GM19324 (cell line): ENCODE data around the gene COBLL1.

Experiments
- ATAC-seq: cut with Tn5 transposase; IDR thresholded peaks from one replicate; pipeline ENCODE4 v1.9.1; 2021; ENCODE audit warnings: mild to moderate bottlenecking, moderate library complexity; ENCODE audit not compliant: unreplicated experiment, low FRiP score

COBLL1 gene

DNA sequence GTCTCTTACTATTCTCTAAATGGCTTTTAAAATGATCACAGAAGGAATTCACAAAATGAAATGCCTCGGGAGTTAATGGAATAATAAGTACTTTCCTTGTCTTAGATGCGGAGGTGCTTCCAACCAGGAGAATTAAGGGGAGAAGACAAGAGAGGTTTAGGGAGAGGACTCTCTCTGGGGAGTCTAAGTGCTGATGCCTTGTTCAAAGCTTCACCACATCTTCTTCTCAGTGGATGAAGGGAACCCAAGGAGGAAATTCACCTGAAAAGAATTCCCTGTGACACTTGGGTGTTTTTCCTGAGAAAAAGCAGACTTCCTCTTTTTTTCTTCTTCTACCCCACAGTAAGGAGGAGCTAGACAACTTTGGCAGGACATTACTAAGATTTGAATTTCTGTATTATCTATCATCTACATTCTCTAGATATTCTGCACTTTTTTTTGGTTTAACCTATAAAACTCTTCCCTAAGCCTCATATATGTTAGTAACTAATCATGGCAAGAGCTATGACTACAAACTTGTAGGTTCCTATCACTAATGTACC is 150.2 kb downstream of the COBLL1 start:
- ATAC-seq = no peak

GRCh38 chr2:164690361-164690760 is 151.3 kb downstream of the COBLL1 start:
- no peak for ATAC-seq

GRCh38 chr2:164688896-164689419 is 152.7 kb downstream of the COBLL1 start:
- ATAC-seq = no peak

GRCh38 chr2:164681009-164681408 is 160.6 kb downstream of the COBLL1 start:
- no peak for ATAC-seq

GRCh38 chr2:164678631-164679149 is 162.9 kb downstream of the COBLL1 start:
- no peak for ATAC-seq

GRCh38 chr2:164677733-164678132 is 163.9 kb downstream of the COBLL1 start:
- ATAC-seq = no peak

DNA sequence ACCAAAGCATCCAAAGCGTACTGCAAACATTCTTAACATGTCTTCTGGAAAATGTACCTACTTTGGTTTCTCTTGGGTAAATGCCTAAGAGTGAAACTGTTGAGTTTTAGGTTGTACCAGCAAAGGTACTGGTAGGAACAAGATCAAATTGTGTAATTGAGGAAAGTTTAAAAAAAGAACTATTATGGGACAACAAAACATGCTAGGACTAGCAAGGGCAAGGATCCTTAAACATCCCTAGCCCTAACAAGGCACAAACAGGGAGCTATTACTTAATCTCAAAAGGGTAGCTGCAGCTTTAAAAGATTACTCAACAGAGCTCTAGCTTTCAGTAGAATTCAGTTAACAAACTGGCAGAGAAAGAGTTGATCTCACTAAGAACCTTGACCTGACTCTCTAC is 164.4 kb downstream of the COBLL1 start:
- ATAC-seq = no peak

- no peak for ATAC-seq
Observed at GRCh38 chr2:164675687-164676086, 165.9 kb downstream of the COBLL1 start.

DNA sequence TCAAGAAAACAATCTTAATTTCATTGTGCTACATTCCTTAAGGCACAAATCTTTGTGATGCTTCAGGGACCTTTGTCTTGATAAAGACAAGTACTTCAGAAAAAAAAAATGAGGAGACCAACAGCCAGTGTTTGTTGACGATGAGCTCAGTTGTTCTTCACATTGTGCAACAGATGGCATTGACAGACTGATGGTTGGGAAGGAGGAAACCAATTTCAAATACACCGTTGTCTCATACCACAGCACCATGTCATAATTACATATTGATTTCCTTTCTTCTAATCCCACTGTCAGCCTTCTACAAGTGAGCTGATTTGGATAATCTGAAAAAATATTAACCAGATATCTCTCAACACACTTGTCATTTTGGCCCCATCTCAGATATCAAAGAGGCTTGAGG is 166.6 kb downstream of the COBLL1 start:
- no peak for ATAC-seq

- no peak for ATAC-seq
Observed at GRCh38 chr2:164671664-164672396, 169.8 kb downstream of the COBLL1 start.

DNA sequence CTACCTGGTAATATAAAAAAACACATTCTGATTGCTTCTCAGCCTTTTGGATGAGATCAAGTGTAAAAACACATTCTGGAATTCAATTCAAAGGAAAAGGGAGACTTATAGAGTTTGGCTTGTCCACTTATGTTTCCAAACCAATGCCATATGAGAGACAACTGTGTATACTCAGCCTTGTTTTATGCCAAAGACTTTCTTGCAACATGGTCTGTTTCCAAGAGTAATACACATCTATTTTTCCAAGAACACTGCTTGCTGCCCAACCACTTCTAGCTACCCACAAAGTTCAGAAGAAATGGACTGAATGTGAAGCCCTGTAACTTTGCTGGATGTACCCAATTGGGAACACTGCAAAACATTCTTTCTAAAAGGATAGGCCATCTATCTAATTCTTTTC is 172.3 kb downstream of the COBLL1 start:
- ATAC-seq = no peak

DNA sequence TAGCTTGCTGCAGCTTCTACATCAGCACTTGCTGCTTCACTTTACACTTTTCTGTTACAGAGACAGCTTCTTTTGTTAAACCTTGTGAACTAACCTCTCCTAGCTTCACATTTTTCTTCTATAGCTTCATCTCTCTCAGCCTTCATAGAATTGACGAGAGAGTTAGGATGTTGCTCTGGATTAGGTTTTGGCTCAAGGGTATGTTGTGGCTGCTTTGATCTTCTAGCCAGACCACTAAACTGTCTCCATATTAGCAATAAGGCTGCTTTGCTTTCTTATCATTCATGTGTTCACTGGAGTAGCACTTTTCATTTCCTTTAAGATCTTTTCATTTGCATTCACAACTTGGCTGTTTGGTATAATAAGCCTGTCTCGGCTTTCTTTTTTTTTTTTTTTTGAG is 174.1 kb downstream of the COBLL1 start:
- no peak for ATAC-seq

DNA sequence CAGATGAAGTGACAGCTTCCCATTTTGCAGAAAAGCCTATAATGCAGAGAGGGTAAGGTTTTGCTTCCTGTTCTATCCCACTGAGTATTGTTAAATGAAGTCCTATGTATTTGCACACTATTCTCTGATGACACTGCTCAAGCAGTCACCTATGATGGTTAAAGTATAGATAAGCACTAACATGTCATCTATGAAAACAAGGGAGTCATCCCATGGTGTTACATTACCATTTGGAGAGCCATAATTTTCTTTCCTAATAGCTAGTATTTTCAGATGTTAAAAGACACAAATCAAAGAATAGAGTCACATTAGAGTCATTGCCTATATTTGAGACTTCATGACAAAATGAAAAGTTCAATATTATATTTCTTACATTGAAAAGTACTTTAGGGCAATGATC is 177.6 kb downstream of the COBLL1 start:
- ATAC-seq = no peak

- ATAC-seq = no peak
Observed at GRCh38 chr2:164662868-164663631, 178.6 kb downstream of the COBLL1 start.

- ATAC-seq = no peak
Observed at GRCh38 chr2:164662066-164662465, 179.6 kb downstream of the COBLL1 start.

- ATAC-seq = no peak
Observed at GRCh38 chr2:164661349-164661748, 180.3 kb downstream of the COBLL1 start.

DNA sequence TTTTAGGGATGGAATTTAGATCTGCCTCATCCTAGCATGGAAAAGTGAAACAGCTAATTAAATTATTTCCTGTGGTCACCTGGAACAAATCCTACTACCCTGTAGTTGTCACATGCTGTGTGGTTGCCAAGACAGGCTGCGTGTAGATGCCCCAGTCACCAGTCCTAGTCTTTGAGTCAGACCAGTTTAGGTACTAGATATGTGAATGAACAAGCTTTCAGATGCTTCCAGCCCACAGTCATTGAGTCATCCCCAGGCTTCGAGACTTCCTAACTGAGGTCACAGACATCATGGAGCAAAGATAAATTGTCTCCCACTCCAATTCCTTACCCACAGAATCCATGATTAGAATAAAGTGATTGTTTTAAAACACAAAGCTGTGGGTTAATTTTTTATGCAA is 184.5 kb downstream of the COBLL1 start:
- ATAC-seq = no peak

- ATAC-seq = no peak
Observed at GRCh38 chr2:164655750-164656149, 185.9 kb downstream of the COBLL1 start.

DNA sequence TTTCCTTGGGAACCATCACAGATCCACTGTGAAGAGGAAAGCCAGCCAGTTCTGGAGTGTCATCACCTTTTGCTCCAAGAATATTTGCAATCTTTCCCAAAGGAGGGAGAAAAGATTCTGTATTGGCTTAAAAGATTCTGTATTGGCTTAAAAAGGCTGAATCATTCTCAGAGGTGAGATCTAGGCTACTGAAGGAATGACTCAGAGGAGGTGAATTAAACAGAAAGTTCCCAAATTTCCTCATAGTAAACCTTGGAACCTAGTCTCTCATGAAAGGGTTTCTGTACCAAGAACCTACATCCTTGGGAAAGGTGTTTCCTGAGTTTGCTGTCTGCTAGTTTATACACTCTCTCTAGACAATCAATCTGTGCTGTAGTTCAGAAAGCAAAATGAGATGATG is 186.3 kb downstream of the COBLL1 start:
- no peak for ATAC-seq

DNA sequence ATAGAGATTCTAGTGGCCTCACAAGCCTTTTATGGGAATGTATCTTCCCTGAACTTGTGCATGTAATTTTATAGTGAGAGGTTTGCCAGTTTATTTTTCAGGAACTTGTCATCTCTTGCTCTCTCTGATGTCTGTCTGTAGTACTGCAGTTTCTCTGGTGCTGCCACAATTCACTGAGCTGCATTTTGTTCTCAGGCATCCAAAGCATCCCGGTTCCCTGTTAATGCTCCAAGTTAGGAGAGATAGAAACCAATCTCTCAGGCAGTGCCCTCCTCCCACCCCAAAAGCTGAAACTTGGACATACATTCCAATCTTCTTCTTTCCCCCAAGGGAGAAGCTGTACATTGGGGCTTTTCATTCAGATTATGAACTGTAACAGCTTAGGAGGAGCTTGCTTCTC is 190.3 kb downstream of the COBLL1 start:
- ATAC-seq = no peak

DNA sequence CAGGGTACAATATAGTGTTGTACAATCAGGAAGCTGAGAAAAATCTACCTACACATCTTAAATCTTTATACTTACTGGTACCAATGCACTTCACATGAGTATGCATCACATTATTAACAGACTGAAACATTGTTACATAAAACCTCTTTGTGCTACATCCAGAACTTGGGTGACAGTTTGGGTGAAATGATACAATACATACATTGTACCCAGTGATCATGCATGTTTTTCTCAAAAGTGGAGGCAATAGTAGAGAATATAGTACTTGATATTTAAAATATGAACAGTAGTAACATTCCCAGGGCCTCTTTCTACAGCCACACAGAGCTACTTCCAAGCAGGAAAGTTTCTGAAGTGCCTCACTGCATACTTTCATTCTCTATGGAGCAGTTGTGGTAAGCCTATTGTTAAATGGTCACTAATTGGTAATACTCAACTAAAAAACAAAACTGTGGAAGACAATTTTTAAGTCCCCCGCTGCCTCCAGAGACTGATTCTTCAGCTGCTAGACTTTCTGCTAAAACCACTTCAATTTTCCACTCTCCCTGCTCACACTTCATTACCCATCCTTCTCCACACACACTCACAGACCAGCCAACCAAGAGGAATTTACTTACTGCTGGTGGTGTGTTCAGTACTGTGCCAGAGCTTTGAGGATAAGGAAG is 197.5 kb downstream of the COBLL1 start:
- no peak for ATAC-seq
